ENCODE results near the gene NKAIN1.
"Not testable (repeated sequence)": the region's sequence is repeated elsewhere in the genome, so short reads cannot be mapped to it uniquely, and the experiment has no call there.

Gene NKAIN1

DNA sequence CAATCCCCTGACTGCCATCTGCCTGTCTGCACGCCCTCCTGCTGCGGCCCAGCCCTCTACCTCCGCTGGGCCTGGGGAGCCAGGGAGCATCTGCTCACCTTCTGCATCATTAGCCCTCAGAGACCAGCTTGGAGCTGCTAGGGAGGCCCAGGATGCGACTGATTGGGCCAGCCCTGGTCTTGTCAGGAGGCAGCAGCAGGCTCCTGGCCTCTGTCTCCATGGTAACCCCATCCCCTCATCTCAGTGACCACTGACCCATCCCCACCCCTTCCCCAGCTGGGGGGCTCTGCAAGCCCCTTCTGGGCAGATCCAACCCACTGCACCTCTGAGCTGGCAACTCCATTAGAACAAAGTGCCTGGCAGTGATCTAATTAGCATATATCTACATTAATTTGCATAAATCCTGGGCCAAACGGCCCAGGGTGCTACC, 37.7 kb downstream of the NKAIN1 start:
- DNase-seq = no peak
- in situ Hi-C loops (cut with MboI; ENCODE audit: low pct_unique_long_range_greater_than_20kb, low sequenced_read_pairs) = no loop called here

GRCh38 chr1:31199949-31200348, 39.7 kb downstream of the NKAIN1 start:
- DNase-seq = no peak
- in situ Hi-C loops (cut with MboI; ENCODE audit: low pct_unique_long_range_greater_than_20kb, low sequenced_read_pairs) = no loop called here

DNA sequence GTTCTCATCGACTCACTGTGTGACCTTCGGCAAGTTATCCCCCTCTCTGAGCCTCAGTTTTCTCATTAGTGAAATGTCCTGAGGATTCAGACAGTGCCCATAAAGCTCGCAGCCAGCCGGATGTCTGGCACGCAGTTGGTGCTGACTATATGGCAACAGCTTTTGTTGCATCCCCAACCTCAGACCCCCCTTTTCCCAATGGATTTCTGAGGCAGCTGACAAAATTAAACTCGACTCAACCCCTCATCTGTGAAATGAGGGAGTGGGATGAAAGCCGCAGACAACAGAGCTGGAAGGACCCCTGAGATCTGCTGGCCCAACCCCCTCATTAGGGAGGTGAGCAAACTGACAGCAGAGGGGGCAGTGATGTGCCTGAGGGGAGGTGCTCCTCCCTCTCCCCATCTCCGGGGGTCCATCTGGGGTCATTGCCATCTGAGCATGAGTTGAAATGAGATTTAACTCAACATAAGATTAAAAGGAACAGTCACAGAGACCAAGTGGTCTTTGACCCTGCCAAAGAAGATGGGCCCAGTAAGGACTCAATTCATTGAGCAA, 40.4 kb downstream of the NKAIN1 start:
- no peak for DNase-seq
- in situ Hi-C loops (cut with MboI; ENCODE audit: low pct_unique_long_range_greater_than_20kb, low sequenced_read_pairs) = no loop called here

GRCh38 chr1:31198600-31198999, 41.1 kb downstream of the NKAIN1 start:
- in situ Hi-C loops (cut with MboI; ENCODE audit: low pct_unique_long_range_greater_than_20kb, low sequenced_read_pairs) = no loop called here

DNA sequence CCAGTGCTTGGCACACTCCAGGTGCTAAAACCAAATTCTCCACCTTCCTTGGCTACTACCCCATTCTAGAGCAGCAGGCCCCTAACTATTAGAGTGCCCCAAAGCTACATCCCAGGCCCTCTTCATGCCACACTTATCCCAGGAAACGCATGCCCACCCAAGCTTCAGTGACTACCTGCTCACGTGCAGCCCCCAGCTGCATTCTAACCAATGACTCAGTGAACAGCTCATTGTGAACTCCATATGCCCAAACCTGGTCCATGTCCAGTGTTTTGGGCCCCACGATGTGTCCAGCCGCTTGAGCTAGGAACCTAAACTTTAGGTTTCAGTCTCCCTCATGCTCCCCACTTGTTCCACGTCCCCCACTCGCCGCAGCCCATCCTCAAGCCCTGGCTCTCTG, 41.5 kb downstream of the NKAIN1 start:
- in situ Hi-C loops (cut with MboI; ENCODE audit: low pct_unique_long_range_greater_than_20kb, low sequenced_read_pairs) = no loop called here

More at GRCh38 chr1:31198600-31198999, 41.1 kb downstream of the NKAIN1 start:
- DNase-seq = no peak

DNA sequence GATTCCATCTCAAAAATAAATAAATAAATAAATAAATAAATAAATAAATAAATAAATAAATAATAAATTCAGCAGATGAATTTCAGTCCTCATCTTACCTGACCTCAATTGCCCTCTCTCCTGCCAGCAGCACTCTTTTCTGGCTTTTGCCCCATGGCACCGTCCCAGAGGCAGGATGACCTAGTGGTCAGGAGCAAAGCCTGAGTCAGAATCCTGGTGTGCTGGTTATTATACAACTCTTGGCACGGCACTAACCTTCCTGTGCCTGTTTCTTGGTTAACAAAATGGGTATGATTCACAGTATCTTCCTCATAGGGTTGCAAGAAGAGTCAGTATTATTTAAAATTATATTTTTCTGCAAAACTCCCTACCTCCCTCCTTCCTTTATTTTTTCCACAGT, 43.0 kb downstream of the NKAIN1 start:
- in situ Hi-C loops (cut with MboI; ENCODE audit: low pct_unique_long_range_greater_than_20kb, low sequenced_read_pairs) = no loop called here
- DNase-seq = no peak

More for the DNA sequence above, 41.5 kb downstream of the NKAIN1 start:
- DNase-seq = no peak

- DNase-seq; in situ Hi-C loops (cut with MboI; ENCODE audit: low pct_unique_long_range_greater_than_20kb, low sequenced_read_pairs): not testable (repeated sequence)
These were observed 44.4 kb downstream of the NKAIN1 start for GRCh38 chr1:31195267-31195666.

- no peak for DNase-seq
- in situ Hi-C loops (cut with MboI; ENCODE audit: low pct_unique_long_range_greater_than_20kb, low sequenced_read_pairs) = no loop called here
These were observed 46.0 kb downstream of the NKAIN1 start for GRCh38 chr1:31193729-31194128.

DNA sequence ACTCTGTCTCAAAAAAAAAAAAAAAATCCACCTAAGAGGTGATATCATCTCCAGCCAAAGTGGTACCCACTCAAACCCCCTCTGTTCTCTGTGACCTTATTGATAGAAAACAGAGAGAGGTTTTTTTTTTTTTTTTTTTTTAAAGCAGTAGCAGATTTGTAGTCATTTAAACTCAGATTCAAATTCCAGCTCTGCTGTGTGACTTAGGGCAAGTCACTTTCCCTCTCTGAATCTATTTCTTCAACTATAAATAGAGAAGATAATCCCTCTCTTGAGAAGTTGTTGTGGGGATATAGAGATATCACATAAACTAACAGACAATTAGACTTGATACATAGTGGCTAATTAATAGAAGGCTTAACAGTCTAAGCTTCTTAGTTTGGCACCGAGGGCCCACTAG, 48.4 kb downstream of the NKAIN1 start:
- no peak for DNase-seq
- in situ Hi-C loops (cut with MboI; ENCODE audit: low pct_unique_long_range_greater_than_20kb, low sequenced_read_pairs) = no loop called here

DNA sequence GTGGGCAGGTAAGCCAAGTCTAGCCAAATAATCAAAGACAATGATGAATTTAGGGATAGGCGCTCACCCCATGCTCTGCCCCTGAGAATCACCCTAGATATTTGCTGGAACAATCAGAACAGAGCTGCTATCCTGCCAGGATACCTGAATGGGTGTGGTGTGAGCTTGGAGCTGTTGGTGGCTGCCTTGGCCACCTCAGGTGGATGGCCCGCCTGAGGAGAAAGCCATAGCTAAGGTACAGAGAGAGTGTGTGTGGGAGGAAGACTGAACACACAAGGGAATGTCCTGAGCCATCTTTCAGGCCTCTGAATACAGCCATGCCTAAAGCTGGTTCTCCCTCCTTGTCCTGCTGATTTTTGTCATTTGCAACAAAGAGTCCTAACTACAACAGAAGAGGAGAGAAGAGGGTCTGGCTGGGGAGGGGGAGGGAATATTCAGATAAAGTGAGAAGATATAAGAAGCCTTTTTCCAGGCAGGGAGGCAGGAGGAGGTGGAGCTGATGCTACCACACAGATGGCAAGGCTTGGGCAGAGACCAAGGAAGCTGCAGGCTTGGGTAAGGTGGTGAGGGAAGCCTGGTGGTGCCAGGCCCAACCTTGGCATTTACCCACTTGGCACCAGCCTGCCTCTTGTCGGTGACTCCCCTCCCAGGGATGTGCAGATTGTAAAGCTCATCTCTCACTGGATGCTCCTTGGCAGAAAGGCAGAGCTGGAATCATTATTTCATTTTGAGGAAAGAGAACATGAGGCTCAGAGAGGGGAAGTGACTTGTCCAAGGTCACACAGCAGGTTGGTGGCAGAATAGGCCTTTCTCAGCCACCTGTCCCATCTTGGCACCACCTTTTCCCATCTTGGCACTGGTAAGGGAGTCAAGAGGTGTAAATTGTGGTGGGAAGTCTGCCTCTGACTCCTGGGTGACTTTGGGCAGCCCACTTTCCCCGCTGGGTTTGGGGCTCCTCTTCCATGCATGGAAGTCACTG, 49.7 kb downstream of the NKAIN1 start:
- in situ Hi-C loops (cut with MboI; ENCODE audit: low pct_unique_long_range_greater_than_20kb, low sequenced_read_pairs) = no loop called here
- DNase-seq = no peak

DNA sequence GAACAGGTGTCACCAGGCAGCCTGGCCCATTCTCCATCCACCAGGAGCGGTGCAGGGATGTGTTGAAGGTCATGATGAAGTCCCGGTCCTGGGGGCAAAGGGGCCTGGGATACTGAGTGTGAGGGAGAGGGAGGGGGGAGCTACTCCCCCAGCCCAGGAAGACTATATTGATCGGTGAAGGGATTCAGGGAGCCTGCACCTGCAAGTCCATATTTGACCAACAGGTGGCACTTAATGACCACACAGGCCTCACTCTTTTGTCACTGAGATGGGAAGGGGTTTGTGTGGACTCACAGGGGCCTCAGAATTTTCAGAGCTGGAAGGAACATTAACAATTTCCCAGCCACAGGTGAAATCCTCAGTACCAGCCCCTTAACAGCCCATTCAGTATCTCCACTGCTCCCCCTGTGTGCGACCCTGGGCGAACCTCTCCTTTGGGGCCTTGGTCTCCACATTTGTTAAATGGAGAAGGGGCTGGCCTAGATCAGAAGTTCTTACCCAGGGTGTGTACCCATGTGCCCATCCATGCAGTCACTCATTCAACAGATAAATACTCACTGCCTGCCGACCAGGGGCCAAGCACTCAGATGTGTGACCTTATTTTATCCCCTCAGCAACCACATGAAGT, 55.6 kb downstream of the NKAIN1 start:
- peak; percentile 63 for DNase-seq
- in situ Hi-C loops (cut with MboI; ENCODE audit: low pct_unique_long_range_greater_than_20kb, low sequenced_read_pairs) = no loop called here

- no peak for DNase-seq
- in situ Hi-C loops (cut with MboI; ENCODE audit: low pct_unique_long_range_greater_than_20kb, low sequenced_read_pairs) = no loop called here
These were observed 56.6 kb downstream of the NKAIN1 start for GRCh38 chr1:31183126-31183525.

DNA sequence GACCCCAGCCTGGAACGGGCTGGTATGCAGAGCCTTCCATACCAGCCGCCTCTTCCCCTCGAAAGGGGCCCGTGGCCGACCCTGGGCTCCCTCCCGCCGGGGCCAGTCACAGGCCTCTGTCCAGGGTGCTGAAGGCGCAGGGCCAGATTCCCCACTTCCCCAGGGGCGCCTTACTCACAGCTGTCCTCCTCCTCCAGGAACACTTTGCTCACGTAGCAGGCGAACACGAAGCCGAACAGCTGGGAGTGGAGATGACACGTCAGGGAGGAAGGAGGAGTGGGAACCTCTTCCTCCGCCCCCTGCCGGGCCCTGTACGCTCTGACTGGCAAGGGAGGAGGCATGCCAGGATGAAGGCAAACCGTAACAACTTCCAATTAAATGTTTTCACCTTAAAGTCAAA, 57.3 kb downstream of the NKAIN1 start:
- in situ Hi-C loops (cut with MboI; ENCODE audit: low pct_unique_long_range_greater_than_20kb, low sequenced_read_pairs) = no loop called here
- peak; percentile 85 for DNase-seq

DNA sequence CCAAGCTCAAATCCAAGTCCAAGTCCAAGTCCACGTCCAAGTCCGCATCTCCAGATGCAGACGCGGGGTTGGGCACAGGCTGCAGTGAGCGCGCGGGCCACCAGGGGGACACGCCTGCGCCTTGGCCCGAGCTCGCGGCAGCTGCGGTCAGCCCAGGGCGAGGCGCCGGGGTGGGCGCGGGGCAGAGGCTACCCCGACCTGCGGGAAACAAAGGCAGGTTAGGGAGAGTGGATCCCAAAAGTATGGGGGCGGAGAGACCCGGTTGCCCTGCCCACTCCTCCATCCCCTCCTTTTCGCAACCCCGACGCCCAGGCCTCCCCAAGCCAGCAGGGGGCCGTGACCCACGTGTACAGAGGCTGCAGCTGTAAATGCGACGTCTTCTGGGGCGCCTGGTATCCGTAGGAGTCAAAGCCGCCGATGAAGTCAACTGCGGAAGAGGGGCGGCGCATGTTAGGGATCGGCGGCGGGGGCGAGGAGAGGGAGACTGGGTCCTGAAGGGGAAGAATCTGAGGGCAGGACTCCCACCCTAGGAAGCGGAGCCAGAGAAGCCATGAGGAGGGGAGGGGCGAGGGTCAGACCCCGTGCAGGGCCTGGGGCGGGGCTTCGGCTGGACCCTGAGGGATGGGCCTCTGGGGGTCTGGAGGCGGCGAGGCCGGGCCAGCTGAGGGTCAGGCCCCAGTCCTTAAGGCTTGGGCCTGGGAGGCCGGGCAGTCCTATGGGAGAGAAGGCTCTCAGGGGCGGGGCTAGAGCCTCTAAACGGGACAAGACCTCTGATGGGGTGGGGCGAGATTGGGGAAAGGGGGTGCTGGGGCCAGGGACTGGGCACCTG, 58.0 kb downstream of the NKAIN1 start:
- in situ Hi-C loops (cut with MboI; ENCODE audit: low pct_unique_long_range_greater_than_20kb, low sequenced_read_pairs) = no loop called here
- DNase-seq = peak; percentile 74

GRCh38 chr1:31180338-31180737, 59.3 kb downstream of the NKAIN1 start:
- no peak for DNase-seq
- in situ Hi-C loops (cut with MboI; ENCODE audit: low pct_unique_long_range_greater_than_20kb, low sequenced_read_pairs) = no loop called here

GRCh38 chr1:31176291-31176690, 63.4 kb downstream of the NKAIN1 start:
- in situ Hi-C loops (cut with MboI; ENCODE audit: low pct_unique_long_range_greater_than_20kb, low sequenced_read_pairs) = not testable (repeated sequence)

DNA sequence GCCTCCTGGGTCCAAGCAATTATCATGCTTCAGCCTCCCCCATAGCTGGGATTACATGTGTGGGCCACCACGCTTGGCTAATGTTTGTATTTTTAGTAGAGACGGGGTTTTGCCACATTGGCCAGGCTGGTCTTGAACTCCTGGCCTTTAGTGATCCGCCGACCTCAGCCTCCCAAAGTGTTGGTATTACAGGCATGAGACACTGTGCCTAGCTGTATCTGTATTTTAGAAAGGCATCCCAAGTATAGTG, 69.3 kb downstream of the NKAIN1 start:
- in situ Hi-C loops (cut with MboI; ENCODE audit: low pct_unique_long_range_greater_than_20kb, low sequenced_read_pairs) = no loop called here
- DNase-seq = no peak

More at GRCh38 chr1:31176291-31176690, 63.4 kb downstream of the NKAIN1 start:
- DNase-seq = not testable (repeated sequence)

DNA sequence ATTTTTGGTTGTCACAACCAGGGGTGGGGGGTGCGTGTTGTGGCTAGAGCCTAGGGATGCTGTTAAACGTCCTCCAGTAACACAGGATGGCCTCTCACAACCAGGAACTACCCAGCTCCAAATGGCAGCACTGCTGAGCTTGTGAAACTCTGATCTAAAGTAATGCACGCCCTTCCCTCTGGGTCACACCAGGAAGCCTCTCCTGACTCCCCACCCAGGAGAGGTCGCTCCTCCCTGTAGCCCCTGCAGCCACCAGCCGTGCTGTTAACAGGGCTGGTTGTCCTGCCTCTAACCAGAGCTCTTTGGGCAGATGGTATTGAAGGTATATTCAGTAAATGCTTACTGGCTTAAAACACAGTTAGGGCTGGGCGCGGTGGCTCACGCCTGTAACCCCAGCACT, 73.2 kb downstream of the NKAIN1 start:
- DNase-seq = no peak
- in situ Hi-C loops (cut with MboI; ENCODE audit: low pct_unique_long_range_greater_than_20kb, low sequenced_read_pairs) = no loop called here

DNA sequence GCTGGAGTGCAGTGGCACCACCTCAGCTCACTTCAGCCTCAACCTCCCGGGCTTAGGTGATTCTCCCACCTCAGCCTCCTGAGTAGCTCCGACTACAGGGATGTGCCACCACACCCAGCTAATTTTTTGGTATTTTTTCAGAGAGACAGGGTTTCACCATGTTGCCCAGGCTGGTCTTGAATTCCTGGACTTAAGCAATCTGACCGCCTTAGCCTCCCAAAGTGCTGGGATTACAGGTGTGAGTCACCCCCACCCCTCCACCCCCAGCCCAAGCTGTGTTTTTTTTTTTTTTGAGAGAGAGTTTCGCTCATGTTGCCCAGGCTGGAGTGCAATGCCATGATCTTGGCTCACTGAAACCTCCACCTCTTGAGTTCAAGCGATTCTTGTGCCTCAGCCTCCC, 75.4 kb downstream of the NKAIN1 start:
- DNase-seq = no peak
- in situ Hi-C loops (cut with MboI; ENCODE audit: low pct_unique_long_range_greater_than_20kb, low sequenced_read_pairs) = no loop called here

All from KBM-7 (cell line).